ENCODE results near the gene CCDC201.
"Not testable (repeated sequence)": the region's sequence is repeated elsewhere in the genome, so short reads cannot be mapped to it uniquely, and the experiment has no call there.

The CCDC201 gene

GRCh38 chr7:45813771-45814170 is 59.1 kb downstream of the CCDC201 start:
- not testable (repeated sequence) for DNase-seq

GRCh38 chr7:45812946-45813345 is 59.9 kb downstream of the CCDC201 start:
- DNase-seq, result no peak

- DNase-seq, result not testable (repeated sequence)
These were observed 61.1 kb downstream of the CCDC201 start for GRCh38 chr7:45811652-45812234.

GRCh38 chr7:45810451-45811005 is 62.4 kb downstream of the CCDC201 start:
- not testable (repeated sequence) for DNase-seq
